Caco-2 (cell line): Measurements from ENCODE around the gene YIF1B. TPM values are rescaled to one million over a fixed set of nuclear protein-coding genes. Genes with fewer than 3 reads are reported as not detected.

ENCODE experiments used
- BruUV-seq: library from RNA; stranded (reverse); fragments of 400-500 nt; replicated peaks from 2 replicates; lab custom pipeline; 2021; lab: Mats Ljungman, UMichigan
- CTCF ChIA-PET: fragments of 300-600 bp; sonication (Branson Sonifier 250); formaldehyde crosslinking; loops from one replicate; lab custom pipeline; 2022; ENCODE audit warnings: antibody characterized with exemption; lab: Charles Lee
- POLR2A ChIA-PET: fragments of 300-600 bp; sonication (Branson Sonifier 250); formaldehyde crosslinking; loops from one replicate; lab custom pipeline; 2022; ENCODE audit warnings: antibody characterized with exemption; lab: Charles Lee
- DNase-seq, 2 experiments: peaks; one replicate each; pipeline versions ENCODE4 v3.0.0 to v3.0.0-alpha.2; 2020 to 2022
- H3K27me3 ChIP-seq: replicated peaks from 2 replicates; pipeline ENCODE4 v1.6.0; 2011; ENCODE audit warnings: low read length; ENCODE audit not compliant: control insufficient read depth, insufficient read depth
- H3K36me3 ChIP-seq: 2 replicates; pipeline ENCODE4 v1.5.1; 2011; ENCODE audit warnings: low read length; ENCODE audit not compliant: control insufficient read depth, insufficient read depth
- H3K4me1 ChIP-seq: fragments of 250-450 bp; sonication (Bioruptor Pico); 2 replicates; pipeline ENCODE4 v1.5.1; 2020; ENCODE audit warnings: mild to moderate bottlenecking
- H3K4me3 ChIP-seq: 2 replicates; pipeline ENCODE4 v1.5.1; 2011; ENCODE audit warnings: low read depth, mild to moderate bottlenecking, control low read depth, low read length
- H3K9me3 ChIP-seq: fragments of 250-450 bp; sonication (Bioruptor Pico); 2 replicates; pipeline ENCODE4 v1.5.1; 2020; ENCODE audit warnings: mild to moderate bottlenecking, moderate library complexity
- H3K27ac Mint-ChIP-seq: one replicate; pipeline ENCODE4 v1.8.0; 2022; ENCODE audit warnings: mixed read lengths; ENCODE audit not compliant: unreplicated experiment
- H3K27me3 Mint-ChIP-seq: one replicate; pipeline ENCODE4 v1.8.0; 2022; ENCODE audit warnings: mixed read lengths; ENCODE audit not compliant: insufficient read depth, unreplicated experiment
- H3K36me3 Mint-ChIP-seq: one replicate; pipeline ENCODE4 v1.8.0; 2022; ENCODE audit warnings: mild to moderate bottlenecking, mixed read lengths; ENCODE audit not compliant: insufficient read depth, unreplicated experiment
- H3K4me1 Mint-ChIP-seq: one replicate; pipeline ENCODE4 v1.8.0; 2022; ENCODE audit warnings: low read depth, mixed read lengths; ENCODE audit not compliant: unreplicated experiment
- H3K4me3 Mint-ChIP-seq: one replicate; pipeline ENCODE4 v1.8.0; 2022; ENCODE audit warnings: mild to moderate bottlenecking, moderate library complexity, mixed read lengths; ENCODE audit not compliant: unreplicated experiment
- H3K9me3 Mint-ChIP-seq: one replicate; pipeline ENCODE4 v1.8.0; 2022; ENCODE audit warnings: mixed read lengths; ENCODE audit not compliant: unreplicated experiment
- intact Hi-C: fragments of 100-400 bp; cut with micrococcal nuclease; formaldehyde crosslinking; loops from one replicate; pipeline ENCODE4 v1.10.0; 2022; ENCODE audit not compliant: unreplicated experiment
- total RNA-seq: library from RNA; stranded (reverse); gene quantifications from 2 replicates; pipeline ENCODE4 v1.2.3, GENCODE V29; 2022
- TF ChIP-seq, protein P1 (sequence below), 2 experiments: fragments of 200-600 bp in 1 of 2; IDR thresholded peaks; 1 replicate in 1 of 2; 2 replicates in 1 of 2; pipeline versions ENCODE4 v1.5.1 to v1.8.0; 2011 to 2022; ENCODE audit warnings: antibody characterized with exemption in 1 of 2, control low read depth in 1 of 2, inconsistent platforms in 1 of 2, low read depth in 1 of 2, low read length in 1 of 2, mild to moderate bottlenecking in 1 of 2, moderate library complexity in 1 of 2; ENCODE audit not compliant: insufficient read depth in 1 of 2, severe bottlenecking in 1 of 2, unreplicated experiment in 1 of 2

Gene YIF1B
- total RNA-seq, 1 experiment from 2014 or later: 66.7 TPM

DNA sequence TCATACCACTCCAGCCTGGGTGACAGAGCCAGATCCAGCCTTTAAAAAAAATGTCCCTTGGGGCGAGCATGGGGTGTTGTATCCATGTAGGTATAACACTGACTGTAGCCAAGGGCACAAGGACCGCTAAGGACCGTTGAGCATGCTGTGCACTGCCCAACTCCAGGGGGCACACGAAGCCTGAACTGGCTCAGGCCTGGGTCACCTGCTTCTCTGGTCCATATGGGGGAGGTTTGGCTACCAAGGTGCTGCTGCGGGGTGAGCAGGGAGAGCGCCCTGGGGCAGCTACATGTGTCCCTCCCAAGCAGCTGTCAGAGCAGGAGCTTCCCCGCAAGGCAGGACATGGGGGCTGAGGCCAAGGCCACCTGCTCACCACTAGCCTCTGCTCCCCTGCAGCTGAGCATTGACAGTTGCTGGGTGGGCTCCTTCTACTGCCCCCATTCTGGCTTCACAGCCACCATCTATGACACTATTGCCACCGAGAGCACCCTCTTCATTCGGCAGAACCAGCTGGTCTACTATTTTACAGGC is 36.2 kb upstream of the YIF1B start:
- intact Hi-C loops: no loop called here
- TF ChIP-seq, protein P1, sequence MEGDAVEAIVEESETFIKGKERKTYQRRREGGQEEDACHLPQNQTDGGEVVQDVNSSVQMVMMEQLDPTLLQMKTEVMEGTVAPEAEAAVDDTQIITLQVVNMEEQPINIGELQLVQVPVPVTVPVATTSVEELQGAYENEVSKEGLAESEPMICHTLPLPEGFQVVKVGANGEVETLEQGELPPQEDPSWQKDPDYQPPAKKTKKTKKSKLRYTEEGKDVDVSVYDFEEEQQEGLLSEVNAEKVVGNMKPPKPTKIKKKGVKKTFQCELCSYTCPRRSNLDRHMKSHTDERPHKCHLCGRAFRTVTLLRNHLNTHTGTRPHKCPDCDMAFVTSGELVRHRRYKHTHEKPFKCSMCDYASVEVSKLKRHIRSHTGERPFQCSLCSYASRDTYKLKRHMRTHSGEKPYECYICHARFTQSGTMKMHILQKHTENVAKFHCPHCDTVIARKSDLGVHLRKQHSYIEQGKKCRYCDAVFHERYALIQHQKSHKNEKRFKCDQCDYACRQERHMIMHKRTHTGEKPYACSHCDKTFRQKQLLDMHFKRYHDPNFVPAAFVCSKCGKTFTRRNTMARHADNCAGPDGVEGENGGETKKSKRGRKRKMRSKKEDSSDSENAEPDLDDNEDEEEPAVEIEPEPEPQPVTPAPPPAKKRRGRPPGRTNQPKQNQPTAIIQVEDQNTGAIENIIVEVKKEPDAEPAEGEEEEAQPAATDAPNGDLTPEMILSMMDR (IDR thresholded peaks at IDR 0.05; ENCODE audit: insufficient read depth in 1 of 2, low read depth in 1 of 2, low read length in 1 of 2, severe bottlenecking in 1 of 2, unreplicated experiment in 1 of 2): no peak
- CTCF ChIA-PET: interaction anchor here (1.2 kb wide), 1 partner anchor 9 kb away, joined by 4 read pairs; no protein-coding TSS in a partner anchor
- Mint-ChIP-seq H3K36me3 (peaks cover 16% of the 10 kb centered on the region), H3K9me3 (no peaks in the 10 kb centered on the region), H3K4me3 (no peak overlapping the region), H3K4me1 (peaks cover 9% of the 10 kb centered on the region), H3K27ac (no peak overlapping the region), H3K27me3 (peaks cover 6% of the 10 kb centered on the region)
- H3K27me3 ChIP-seq: no peaks in the 10 kb centered on the region
- no TSS peak for BruUV-seq
- no peak for DNase-seq
- no peak overlapping the region for H3K4me3 ChIP-seq
- H3K36me3 ChIP-seq: no peaks in the 10 kb centered on the region
- no peaks in the 10 kb centered on the region for H3K9me3 ChIP-seq
- POLR2A ChIA-PET: interaction anchor here (0.7 kb wide), 1 partner anchor 22 kb away, joined by 3 read pairs; the partner anchor contains the start of gene PSMD8
- H3K4me1 ChIP-seq: peaks cover 5% of the 10 kb centered on the region; the same call in 1 of the 2 replicates

GRCh38 chr19:38350883-38351282 is 35.1 kb upstream of the YIF1B start:
- Mint-ChIP-seq H3K9me3 (no peaks in the 10 kb centered on the region), H3K27me3 (no peaks in the 10 kb centered on the region), H3K36me3 (peaks cover 15% of the 10 kb centered on the region), H3K27ac (no peak overlapping the region), H3K4me3 (no peak overlapping the region), H3K4me1 (peaks cover 5% of the 10 kb centered on the region)
- ChIA-PET POLR2A (no interaction called here), CTCF (no interaction called here)
- H3K4me1 ChIP-seq: peaks cover 1% of the 10 kb centered on the region; the same call in 1 of the 2 replicates
- no peak overlapping the region for H3K4me3 ChIP-seq
- H3K36me3 ChIP-seq: no peaks in the 10 kb centered on the region
- TF ChIP-seq, protein P1 (IDR thresholded peaks at IDR 0.05; ENCODE audit: insufficient read depth in 1 of 2, low read depth in 1 of 2, low read length in 1 of 2, severe bottlenecking in 1 of 2, unreplicated experiment in 1 of 2): no peak
- no TSS peak for BruUV-seq
- no peaks in the 10 kb centered on the region for H3K27me3 ChIP-seq
- no peaks in the 10 kb centered on the region for H3K9me3 ChIP-seq
- no peak for DNase-seq
- intact Hi-C loops: no loop called here

DNA sequence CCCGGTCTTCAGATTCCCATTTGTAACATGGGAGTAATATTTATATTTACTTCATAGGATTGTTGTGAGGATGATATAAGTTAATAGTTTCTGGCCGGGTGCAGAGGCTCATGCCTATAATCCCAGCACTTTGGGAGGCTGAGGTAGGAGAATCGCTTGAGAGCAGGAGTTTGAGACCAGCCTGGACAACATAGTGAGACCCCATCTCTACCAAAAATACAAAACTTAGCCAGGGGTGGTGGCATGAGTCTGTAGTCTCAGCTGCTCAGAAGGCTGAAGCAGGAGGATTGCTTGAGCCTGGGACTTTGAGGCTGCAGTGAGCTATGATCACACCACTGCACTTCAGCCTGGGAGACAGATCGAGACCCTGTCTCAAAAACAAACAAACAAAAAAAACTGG is 31.1 kb upstream of the YIF1B start:
- H3K4me1 ChIP-seq: no peaks in the 10 kb centered on the region
- Mint-ChIP-seq H3K36me3 (peaks cover 13% of the 10 kb centered on the region), H3K9me3 (no peaks in the 10 kb centered on the region), H3K4me3 (no peak overlapping the region), H3K27me3 (no peaks in the 10 kb centered on the region), H3K4me1 (peaks cover 5% of the 10 kb centered on the region), H3K27ac (no peak overlapping the region)
- ChIA-PET POLR2A (no interaction called here), CTCF (no interaction called here)
- TF ChIP-seq, protein P1 (IDR thresholded peaks at IDR 0.05; ENCODE audit: insufficient read depth in 1 of 2, low read depth in 1 of 2, low read length in 1 of 2, severe bottlenecking in 1 of 2, unreplicated experiment in 1 of 2): no peak
- no peaks in the 10 kb centered on the region for H3K27me3 ChIP-seq
- no peak overlapping the region for H3K4me3 ChIP-seq
- intact Hi-C loops: no loop called here
- no TSS peak for BruUV-seq
- H3K36me3 ChIP-seq: no peaks in the 10 kb centered on the region
- no peak for DNase-seq
- H3K9me3 ChIP-seq: no peaks in the 10 kb centered on the region
